Panc1 (cell line): Measurements from ENCODE around the gene SDK2. TPM values are rescaled to one million over a fixed set of nuclear protein-coding genes. Genes with fewer than 3 reads are reported as not detected.

Experiments
- ATAC-seq: fragments of 200-7000 bp; cut with Tn5 transposase; 2 replicates; pipeline ENCODE4 v1.9.1; 2020; ENCODE audit warnings: mild to moderate bottlenecking, moderate library complexity
- BruUV-seq: library from RNA; stranded (reverse); fragments of 400-500 nt; replicated peaks from 2 replicates; lab custom pipeline; 2021; lab: Mats Ljungman, UMichigan
- CTCF ChIA-PET: fragments of 300-600 bp; sonication (Branson Sonifier 250); formaldehyde crosslinking; loops from one replicate; lab custom pipeline; 2022; ENCODE audit warnings: antibody characterized with exemption; lab: Charles Lee
- POLR2A ChIA-PET: fragments of 300-600 bp; sonication (Branson Sonifier 250); formaldehyde crosslinking; loops from one replicate; lab custom pipeline; 2022; ENCODE audit warnings: antibody characterized with exemption; lab: Charles Lee
- DNase-seq: peaks from one replicate; pipeline ENCODE4 v3.0.0-alpha.2; 2010; ENCODE audit warnings: low read depth, low spot score
- H3K27ac ChIP-seq: 2 replicates; pipeline ENCODE4 v1.5.1; 2011; ENCODE audit warnings: mild to moderate bottlenecking, low read length, inconsistent platforms
- H3K27me3 ChIP-seq: fragments of 200-500 bp; sonication (Bioruptor generic); 2 replicates; pipeline ENCODE4 v1.6.0; 2014; ENCODE audit warnings: low read length, inconsistent platforms; ENCODE audit not compliant: control insufficient read depth, insufficient read depth
- H3K36me3 ChIP-seq: fragments of 200-500 bp; sonication (Bioruptor generic); 2 replicates; pipeline ENCODE4 v1.5.1; 2014; ENCODE audit warnings: inconsistent platforms, mild to moderate bottlenecking, low read length, moderate library complexity; ENCODE audit not compliant: control insufficient read depth, insufficient read depth
- H3K4me1 ChIP-seq: 2 replicates; pipeline ENCODE4 v1.5.1; 2011; ENCODE audit warnings: inconsistent platforms, mild to moderate bottlenecking, low read length, moderate library complexity; ENCODE audit not compliant: control insufficient read depth, insufficient read depth
- H3K4me3 ChIP-seq, 2 experiments: 2 replicates each; pipeline ENCODE4 v1.5.1; 2011 to 2012; ENCODE audit warnings: low read depth in 2 of 2, low read length in 2 of 2, mild to moderate bottlenecking in 2 of 2, inconsistent platforms in 1 of 2, moderate library complexity in 1 of 2
- H3K9me3 ChIP-seq: fragments of 200-500 bp; sonication (Bioruptor generic); 2 replicates; pipeline ENCODE4 v1.5.1; 2014; ENCODE audit warnings: low read depth, mild to moderate bottlenecking, inconsistent platforms, low read length, moderate library complexity; ENCODE audit not compliant: control insufficient read depth, insufficient read depth
- POLR2AphosphoS5 ChIP-seq: IDR thresholded peaks from 2 replicates; pipeline ENCODE4 v1.6.1; 2012; ENCODE audit warnings: mild to moderate bottlenecking, low read depth, low read length, moderate library complexity
- SIN3A ChIP-seq: IDR thresholded peaks from 2 replicates; pipeline ENCODE4 v1.6.1; 2012; ENCODE audit warnings: low read depth, mild to moderate bottlenecking, low read length, moderate library complexity, borderline replicate concordance; ENCODE audit not compliant: insufficient read depth
- TCF7L2 ChIP-seq: IDR thresholded peaks from 2 replicates; pipeline ENCODE4 v1.6.1; 2011; ENCODE audit warnings: mild to moderate bottlenecking, low read depth, low read length, inconsistent platforms
- in situ Hi-C: cut with HindIII; loops from 2 replicates; pipeline ENCODE4 v1.10.0; 2016; ENCODE audit warnings: low sequenced_read_pairs, low pct_unique_long_range_greater_than_20kb
- intact Hi-C: fragments of 100-400 bp; cut with micrococcal nuclease; formaldehyde crosslinking; loops from one replicate; pipeline ENCODE4 v1.10.0; 2022; ENCODE audit not compliant: unreplicated experiment
- total RNA-seq: library from RNA; stranded (reverse); gene quantifications from one replicate; pipeline ENCODE4 v1.2.1, GENCODE V29; 2021; ENCODE audit not compliant: unreplicated experiment
- TF ChIP-seq, protein P1 (sequence below), 2 experiments: IDR thresholded peaks; 2 replicates each; pipeline ENCODE4 v1.6.1; 2011 to 2012; ENCODE audit warnings: low read depth in 2 of 2, control low read depth in 1 of 2, low read length in 1 of 2, mild to moderate bottlenecking in 1 of 2, moderate library complexity in 1 of 2; ENCODE audit not compliant: insufficient read depth in 1 of 2
- TF ChIP-seq, protein P2 (sequence below): fragments of 450-650 bp; IDR thresholded peaks from 2 replicates; pipeline ENCODE4 v1.5.1; 2017; ENCODE audit warnings: mild to moderate bottlenecking

The SDK2 gene
- total RNA-seq, 1 experiment from 2014 or later, result 0.41 TPM

DNA sequence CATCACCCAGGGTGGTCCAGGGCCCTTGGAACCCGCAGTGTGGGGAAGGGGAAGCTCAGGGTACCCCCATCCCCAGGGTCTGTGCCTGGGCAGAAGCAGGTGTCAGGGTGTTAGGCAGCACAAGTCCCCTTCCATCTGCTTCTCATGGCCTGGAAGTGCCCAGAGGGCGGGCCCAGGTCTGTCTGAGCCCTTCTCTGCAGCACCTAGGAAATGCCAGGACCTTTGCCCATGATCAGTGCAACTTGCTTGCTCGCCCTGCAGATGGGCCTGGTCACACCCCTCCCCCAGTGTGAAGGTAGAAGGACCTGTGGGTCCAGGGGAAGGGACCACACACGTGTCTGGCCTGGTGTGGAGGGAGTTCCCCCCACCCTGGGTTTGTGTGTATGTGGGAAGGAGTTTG lies 174.9 kb downstream of the SDK2 start:
- no peaks in the 10 kb centered on the region for H3K36me3 ChIP-seq
- POLR2A ChIA-PET, result interaction anchor here (0.7 kb wide), 1 partner anchor 583 kb away, joined by 4 read pairs; no protein-coding TSS in a partner anchor

DNA sequence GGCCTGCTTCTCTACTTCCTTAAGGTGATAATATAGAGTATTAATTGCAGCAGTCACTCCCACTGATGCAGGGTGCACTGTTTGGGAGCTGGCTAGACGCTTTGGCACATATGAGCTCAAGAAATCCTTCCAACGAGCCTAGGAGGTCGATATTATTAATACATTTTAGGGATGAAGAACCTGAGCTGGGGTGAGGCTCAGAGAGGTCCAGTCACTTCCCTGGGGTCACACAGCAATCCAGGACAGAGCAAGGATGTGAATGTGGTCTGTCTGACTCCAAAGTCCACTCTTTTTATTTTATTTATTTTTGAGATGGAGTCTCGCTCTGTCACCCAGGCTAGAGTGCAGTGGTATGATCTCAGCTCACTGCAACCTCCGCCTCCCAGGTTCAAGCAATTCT lies 176.0 kb downstream of the SDK2 start:
- H3K4me1 ChIP-seq, result no peaks in the 10 kb centered on the region
- no peak for DNase-seq
- CTCF ChIA-PET, result interaction anchor here (0.5 to 0.7 kb wide), 3 partner anchors 59 to 222 kb away, joined by 3 to 4 read pairs (median 4); no protein-coding TSS in a partner anchor
- no peaks in the 10 kb centered on the region for H3K36me3 ChIP-seq
- H3K27me3 ChIP-seq, result no peaks in the 10 kb centered on the region
- intact Hi-C loops, result no loop called here
- ATAC-seq, result no peak
- BruUV-seq, result no TSS peak
- no peak overlapping the region for H3K4me3 ChIP-seq
- POLR2A ChIA-PET, result no interaction called here
- H3K9me3 ChIP-seq, result no peaks in the 10 kb centered on the region
- H3K27ac ChIP-seq, result no peak overlapping the region
- in situ Hi-C loops, result no loop called here
- TF ChIP-seq POLR2AphosphoS5 (no peak), SIN3A (no peak), TCF7L2 (no peak)
- TF ChIP-seq, protein P1, sequence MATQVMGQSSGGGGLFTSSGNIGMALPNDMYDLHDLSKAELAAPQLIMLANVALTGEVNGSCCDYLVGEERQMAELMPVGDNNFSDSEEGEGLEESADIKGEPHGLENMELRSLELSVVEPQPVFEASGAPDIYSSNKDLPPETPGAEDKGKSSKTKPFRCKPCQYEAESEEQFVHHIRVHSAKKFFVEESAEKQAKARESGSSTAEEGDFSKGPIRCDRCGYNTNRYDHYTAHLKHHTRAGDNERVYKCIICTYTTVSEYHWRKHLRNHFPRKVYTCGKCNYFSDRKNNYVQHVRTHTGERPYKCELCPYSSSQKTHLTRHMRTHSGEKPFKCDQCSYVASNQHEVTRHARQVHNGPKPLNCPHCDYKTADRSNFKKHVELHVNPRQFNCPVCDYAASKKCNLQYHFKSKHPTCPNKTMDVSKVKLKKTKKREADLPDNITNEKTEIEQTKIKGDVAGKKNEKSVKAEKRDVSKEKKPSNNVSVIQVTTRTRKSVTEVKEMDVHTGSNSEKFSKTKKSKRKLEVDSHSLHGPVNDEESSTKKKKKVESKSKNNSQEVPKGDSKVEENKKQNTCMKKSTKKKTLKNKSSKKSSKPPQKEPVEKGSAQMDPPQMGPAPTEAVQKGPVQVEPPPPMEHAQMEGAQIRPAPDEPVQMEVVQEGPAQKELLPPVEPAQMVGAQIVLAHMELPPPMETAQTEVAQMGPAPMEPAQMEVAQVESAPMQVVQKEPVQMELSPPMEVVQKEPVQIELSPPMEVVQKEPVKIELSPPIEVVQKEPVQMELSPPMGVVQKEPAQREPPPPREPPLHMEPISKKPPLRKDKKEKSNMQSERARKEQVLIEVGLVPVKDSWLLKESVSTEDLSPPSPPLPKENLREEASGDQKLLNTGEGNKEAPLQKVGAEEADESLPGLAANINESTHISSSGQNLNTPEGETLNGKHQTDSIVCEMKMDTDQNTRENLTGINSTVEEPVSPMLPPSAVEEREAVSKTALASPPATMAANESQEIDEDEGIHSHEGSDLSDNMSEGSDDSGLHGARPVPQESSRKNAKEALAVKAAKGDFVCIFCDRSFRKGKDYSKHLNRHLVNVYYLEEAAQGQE (IDR thresholded peaks at IDR 0.05; ENCODE audit: insufficient read depth in 1 of 2, low read depth in 2 of 2, low read length in 1 of 2), result no peak
- TF ChIP-seq, protein P2, sequence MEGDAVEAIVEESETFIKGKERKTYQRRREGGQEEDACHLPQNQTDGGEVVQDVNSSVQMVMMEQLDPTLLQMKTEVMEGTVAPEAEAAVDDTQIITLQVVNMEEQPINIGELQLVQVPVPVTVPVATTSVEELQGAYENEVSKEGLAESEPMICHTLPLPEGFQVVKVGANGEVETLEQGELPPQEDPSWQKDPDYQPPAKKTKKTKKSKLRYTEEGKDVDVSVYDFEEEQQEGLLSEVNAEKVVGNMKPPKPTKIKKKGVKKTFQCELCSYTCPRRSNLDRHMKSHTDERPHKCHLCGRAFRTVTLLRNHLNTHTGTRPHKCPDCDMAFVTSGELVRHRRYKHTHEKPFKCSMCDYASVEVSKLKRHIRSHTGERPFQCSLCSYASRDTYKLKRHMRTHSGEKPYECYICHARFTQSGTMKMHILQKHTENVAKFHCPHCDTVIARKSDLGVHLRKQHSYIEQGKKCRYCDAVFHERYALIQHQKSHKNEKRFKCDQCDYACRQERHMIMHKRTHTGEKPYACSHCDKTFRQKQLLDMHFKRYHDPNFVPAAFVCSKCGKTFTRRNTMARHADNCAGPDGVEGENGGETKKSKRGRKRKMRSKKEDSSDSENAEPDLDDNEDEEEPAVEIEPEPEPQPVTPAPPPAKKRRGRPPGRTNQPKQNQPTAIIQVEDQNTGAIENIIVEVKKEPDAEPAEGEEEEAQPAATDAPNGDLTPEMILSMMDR, result no peak

More for the DNA sequence above, 174.9 kb downstream of the SDK2 start:
- intact Hi-C loops, result no loop called here
- DNase-seq (no peak), ATAC-seq (no peak)
- in situ Hi-C loops, result no loop called here
- no peaks in the 10 kb centered on the region for H3K4me1 ChIP-seq
- H3K27ac ChIP-seq, result no peak overlapping the region
- no peaks in the 10 kb centered on the region for H3K9me3 ChIP-seq
- no TSS peak for BruUV-seq
- no peaks in the 10 kb centered on the region for H3K27me3 ChIP-seq
- TF ChIP-seq, protein P1 (IDR thresholded peaks at IDR 0.05; ENCODE audit: insufficient read depth in 1 of 2, low read depth in 2 of 2, low read length in 1 of 2), result no peak
- TF ChIP-seq, protein P2, result no peak
- no peak overlapping the region for H3K4me3 ChIP-seq
- CTCF ChIA-PET, result no interaction called here
